Measurements from ENCODE around the gene GAL.

GAL gene

DNA sequence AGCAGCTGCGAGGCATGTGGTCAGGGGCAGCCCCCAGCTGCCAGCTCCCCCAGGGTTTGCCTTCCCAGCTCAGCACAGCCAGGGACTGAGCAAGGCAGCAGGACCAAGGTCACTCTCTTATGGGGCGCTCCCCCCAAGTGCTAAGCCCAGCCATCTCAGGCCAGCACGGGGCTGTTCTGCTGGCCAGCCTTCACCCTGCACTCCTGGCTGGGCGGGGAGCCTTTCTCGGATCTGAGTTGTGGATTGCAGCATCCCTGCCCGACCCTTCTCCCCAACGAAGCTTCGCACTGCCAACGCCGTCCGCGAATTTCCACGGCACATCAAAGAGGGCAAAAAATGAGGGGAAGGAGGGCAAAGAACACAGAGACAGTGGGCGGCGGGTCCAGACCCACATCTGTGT lies 42.5 kb upstream of the GAL start:
- Histone ChIP-seq H3K4me3 (ENCODE audit: insufficient read depth, low read length, poor library complexity, severe bottlenecking) (no peak overlapping the region), H3K27me3 (ENCODE audit: low read length) (no peaks in the 10 kb centered on the region), H3K9me3 (ENCODE audit: insufficient read depth, low read length) (no peaks in the 10 kb centered on the region), H3K9me2 (replicated peaks; ENCODE audit: insufficient read depth, low read length) (no peaks in the 10 kb centered on the region), H3F3A (ENCODE audit: insufficient read depth) (no peaks in the 10 kb centered on the region), H2AFZ (ENCODE audit: low read depth, low read length, severe bottlenecking) (no peak overlapping the region), H3K36me3 (ENCODE audit: low read length) (no peaks in the 10 kb centered on the region), H4K20me1 (ENCODE audit: low read depth, low read length) (no peaks in the 10 kb centered on the region), H3K9ac (ENCODE audit: low read length) (no peak overlapping the region), H3K79me2 (ENCODE audit: insufficient read depth, low read length) (no peaks in the 10 kb centered on the region), H3K27ac (ENCODE audit: low read depth, low read length) (no peak overlapping the region), H3K4me2 (ENCODE audit: low read depth, low read length, poor library complexity, severe bottlenecking) (no peak overlapping the region)
- TF ChIP-seq EZH2phosphoT487 (conservative IDR thresholded peaks at IDR 0.05; ENCODE audit: low read length) = no peak
- TF ChIP-seq, protein P1, sequence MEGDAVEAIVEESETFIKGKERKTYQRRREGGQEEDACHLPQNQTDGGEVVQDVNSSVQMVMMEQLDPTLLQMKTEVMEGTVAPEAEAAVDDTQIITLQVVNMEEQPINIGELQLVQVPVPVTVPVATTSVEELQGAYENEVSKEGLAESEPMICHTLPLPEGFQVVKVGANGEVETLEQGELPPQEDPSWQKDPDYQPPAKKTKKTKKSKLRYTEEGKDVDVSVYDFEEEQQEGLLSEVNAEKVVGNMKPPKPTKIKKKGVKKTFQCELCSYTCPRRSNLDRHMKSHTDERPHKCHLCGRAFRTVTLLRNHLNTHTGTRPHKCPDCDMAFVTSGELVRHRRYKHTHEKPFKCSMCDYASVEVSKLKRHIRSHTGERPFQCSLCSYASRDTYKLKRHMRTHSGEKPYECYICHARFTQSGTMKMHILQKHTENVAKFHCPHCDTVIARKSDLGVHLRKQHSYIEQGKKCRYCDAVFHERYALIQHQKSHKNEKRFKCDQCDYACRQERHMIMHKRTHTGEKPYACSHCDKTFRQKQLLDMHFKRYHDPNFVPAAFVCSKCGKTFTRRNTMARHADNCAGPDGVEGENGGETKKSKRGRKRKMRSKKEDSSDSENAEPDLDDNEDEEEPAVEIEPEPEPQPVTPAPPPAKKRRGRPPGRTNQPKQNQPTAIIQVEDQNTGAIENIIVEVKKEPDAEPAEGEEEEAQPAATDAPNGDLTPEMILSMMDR (IDR thresholded peaks at IDR 0.05; ENCODE audit: insufficient read depth, low read length, poor library complexity, severe bottlenecking) = no peak

DNA sequence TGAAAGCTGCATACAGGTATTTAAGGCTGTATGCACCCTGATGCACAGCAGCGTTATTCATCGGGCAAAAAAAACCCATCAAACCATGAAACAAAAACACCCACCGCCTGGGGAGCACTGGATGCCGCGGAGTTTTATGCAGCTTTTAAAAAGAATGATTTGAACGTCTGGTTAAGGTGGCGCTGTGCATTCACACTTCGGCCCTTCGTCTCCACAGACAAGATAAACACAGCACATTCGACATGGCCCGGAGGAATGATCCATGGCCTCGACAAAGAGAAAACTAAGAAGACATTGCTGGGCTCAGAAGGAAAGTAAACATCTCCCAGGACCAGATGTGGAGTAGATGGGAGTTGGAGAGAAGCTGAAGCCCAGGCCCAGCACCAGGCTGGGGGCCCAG lies 40.8 kb upstream of the GAL start:
- Histone ChIP-seq H3K36me3 (ENCODE audit: low read length) (no peaks in the 10 kb centered on the region), H3K27ac (ENCODE audit: low read depth, low read length) (no peak overlapping the region), H3K27me3 (ENCODE audit: low read length) (no peaks in the 10 kb centered on the region), H2AFZ (ENCODE audit: low read depth, low read length, severe bottlenecking) (no peak overlapping the region), H3K9ac (ENCODE audit: low read length) (no peak overlapping the region), H4K20me1 (ENCODE audit: low read depth, low read length) (no peaks in the 10 kb centered on the region), H3K9me3 (ENCODE audit: insufficient read depth, low read length) (no peaks in the 10 kb centered on the region), H3K4me3 (ENCODE audit: insufficient read depth, low read length, poor library complexity, severe bottlenecking) (no peak overlapping the region), H3K9me2 (replicated peaks; ENCODE audit: insufficient read depth, low read length) (no peaks in the 10 kb centered on the region), H3K4me2 (ENCODE audit: low read depth, low read length, poor library complexity, severe bottlenecking) (no peak overlapping the region), H3F3A (ENCODE audit: insufficient read depth) (no peaks in the 10 kb centered on the region), H3K79me2 (ENCODE audit: insufficient read depth, low read length) (no peaks in the 10 kb centered on the region)
- TF ChIP-seq, protein P1 (IDR thresholded peaks at IDR 0.05; ENCODE audit: insufficient read depth, low read length, poor library complexity, severe bottlenecking) = no peak
- TF ChIP-seq EZH2phosphoT487 (conservative IDR thresholded peaks at IDR 0.05; ENCODE audit: low read length) = no peak

DNA sequence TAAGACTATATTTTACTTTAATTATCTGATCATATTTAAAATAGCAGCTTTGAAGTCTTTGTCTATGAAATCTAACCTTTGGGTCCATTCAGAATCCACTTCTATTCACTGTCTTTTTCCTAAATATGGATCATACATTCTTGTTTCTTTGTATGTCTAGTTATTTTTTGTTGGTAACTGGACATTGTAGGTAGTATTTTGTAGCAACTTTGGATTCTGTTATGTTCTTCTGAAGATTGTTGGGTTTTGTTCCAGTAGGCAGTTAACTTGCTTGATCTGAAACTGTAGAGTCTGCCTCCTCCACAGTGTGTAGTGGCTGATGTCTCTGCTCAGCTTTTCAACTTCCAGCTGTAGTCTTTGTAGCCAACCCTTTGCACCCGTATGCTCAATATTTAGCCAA lies 37.5 kb upstream of the GAL start:
- Histone ChIP-seq H3K4me3 (ENCODE audit: insufficient read depth, low read length, poor library complexity, severe bottlenecking) (no peak overlapping the region), H3F3A (ENCODE audit: insufficient read depth) (no peaks in the 10 kb centered on the region), H3K36me3 (ENCODE audit: low read length) (no peaks in the 10 kb centered on the region), H3K27ac (ENCODE audit: low read depth, low read length) (no peak overlapping the region), H3K9ac (ENCODE audit: low read length) (no peak overlapping the region), H3K79me2 (ENCODE audit: insufficient read depth, low read length) (no peaks in the 10 kb centered on the region), H4K20me1 (ENCODE audit: low read depth, low read length) (no peaks in the 10 kb centered on the region), H3K9me2 (replicated peaks; ENCODE audit: insufficient read depth, low read length) (no peaks in the 10 kb centered on the region), H3K9me3 (ENCODE audit: insufficient read depth, low read length) (no peaks in the 10 kb centered on the region), H2AFZ (ENCODE audit: low read depth, low read length, severe bottlenecking) (no peak overlapping the region), H3K4me2 (ENCODE audit: low read depth, low read length, poor library complexity, severe bottlenecking) (no peak overlapping the region), H3K27me3 (ENCODE audit: low read length) (no peaks in the 10 kb centered on the region)
- TF ChIP-seq, protein P1 (IDR thresholded peaks at IDR 0.05; ENCODE audit: insufficient read depth, low read length, poor library complexity, severe bottlenecking) = no peak
- TF ChIP-seq EZH2phosphoT487 (conservative IDR thresholded peaks at IDR 0.05; ENCODE audit: low read length) = no peak
